GM19239 (cell line): Measurements from ENCODE around the gene POU3F4.

Source experiments
- DNase-seq: peaks from one replicate; pipeline ENCODE4 v3.0.0; 2011; ENCODE audit warnings: low spot score; ENCODE audit not compliant: insufficient read length
- FAIRE-seq: peaks from 2 replicates; lab custom pipeline; 2011; peaks lifted over from hg19 to GRCh38; lab: Jason Lieb, UNC

POU3F4 gene

DNA sequence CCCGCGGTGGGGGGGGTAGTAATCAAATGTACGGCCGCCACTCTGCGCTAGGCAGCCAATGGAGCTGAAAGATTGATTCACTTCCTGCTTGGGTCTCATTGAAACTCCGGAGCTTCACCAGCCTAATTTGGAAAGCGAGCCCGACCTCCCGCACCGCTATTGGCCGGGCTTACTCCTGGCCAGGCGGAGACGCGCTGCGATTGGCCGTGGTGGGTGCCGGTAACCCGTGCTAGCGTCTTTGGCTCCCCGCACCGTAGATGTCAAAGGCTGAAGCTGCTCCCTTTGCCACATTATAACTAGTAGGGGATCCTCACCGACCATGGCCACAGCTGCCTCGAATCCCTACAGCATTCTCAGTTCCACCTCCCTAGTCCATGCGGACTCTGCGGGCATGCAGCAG is at the start of gene POU3F4:
Gene POU3F4, plus strand, starts transcription at position 285 of the 400 bp plus-strand sequence. Its CDS starts 35 bp downstream, at position 320.
- FAIRE-seq, result no peak

DNA sequence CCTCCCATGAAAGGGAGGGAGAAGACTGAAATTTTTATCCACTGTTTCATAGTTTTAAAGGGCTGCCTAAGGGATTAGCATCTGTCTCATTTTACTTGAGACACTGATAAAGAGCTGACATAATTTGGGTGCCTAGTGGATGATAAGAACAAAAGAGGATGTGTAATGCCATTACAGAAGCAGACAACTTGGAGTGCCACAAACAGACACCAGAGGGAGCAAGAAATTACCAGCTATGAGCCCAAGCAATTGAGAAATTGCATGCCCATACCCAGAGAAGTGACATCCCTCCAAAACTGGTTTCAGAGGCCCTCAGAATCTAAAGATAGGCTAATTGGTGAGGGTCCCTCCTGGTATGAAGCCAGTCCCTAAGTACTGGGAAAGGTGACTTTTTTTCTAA is 38.5 kb upstream of the POU3F4 start:
- DNase-seq (no peak), FAIRE-seq (no peak)

More for the DNA sequence above, at the start of gene POU3F4:
- no peak for DNase-seq

DNA sequence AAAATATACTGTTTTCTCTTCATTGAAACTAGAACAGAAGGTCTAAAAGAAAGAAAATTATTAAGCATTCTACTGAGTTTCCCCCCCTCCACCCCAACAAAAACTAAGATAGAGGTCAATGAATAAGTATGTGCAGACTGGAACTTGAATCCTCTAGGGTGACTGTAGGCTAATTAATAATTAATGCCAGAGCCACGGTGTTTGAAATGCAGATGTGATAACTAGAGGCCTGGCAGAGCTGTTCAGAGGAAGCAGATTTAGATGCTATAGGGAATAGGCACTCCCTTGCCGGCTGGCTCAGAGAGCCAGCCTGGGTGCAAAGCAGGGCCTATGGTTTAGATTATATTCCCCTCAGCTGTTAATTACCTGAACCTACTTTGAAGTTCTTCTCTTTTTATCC is 12.2 kb upstream of the POU3F4 start:
- DNase-seq, result no peak
- no peak for FAIRE-seq

- DNase-seq (no peak), FAIRE-seq (no peak)
These were observed 7.1 kb upstream of the POU3F4 start for GRCh38 chrX:83501003-83501402.

DNA sequence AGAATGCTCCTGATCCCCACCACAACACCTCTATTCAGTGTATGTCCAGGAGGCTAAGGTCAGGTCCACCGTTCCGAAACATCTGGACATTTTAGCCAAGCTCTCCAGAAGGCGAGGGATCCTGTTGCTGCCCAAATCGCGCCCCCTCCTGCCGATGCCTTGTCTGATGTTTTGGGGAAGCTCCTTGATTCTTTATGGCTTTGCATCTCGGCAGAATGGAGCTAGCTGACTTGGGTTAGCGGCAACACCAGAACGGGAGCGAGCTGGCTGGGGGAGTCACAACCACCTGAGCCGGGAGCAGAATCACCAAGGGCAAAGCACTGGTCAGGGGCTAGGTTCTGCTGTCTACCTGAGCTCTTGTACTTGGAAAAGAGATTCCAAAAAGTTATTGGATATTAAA is 6.6 kb upstream of the POU3F4 start:
- FAIRE-seq, result no peak
- DNase-seq, result no peak

GRCh38 chrX:83504721-83505479 is 3.2 kb upstream of the POU3F4 start:
- DNase-seq (no peak), FAIRE-seq (no peak)

DNA sequence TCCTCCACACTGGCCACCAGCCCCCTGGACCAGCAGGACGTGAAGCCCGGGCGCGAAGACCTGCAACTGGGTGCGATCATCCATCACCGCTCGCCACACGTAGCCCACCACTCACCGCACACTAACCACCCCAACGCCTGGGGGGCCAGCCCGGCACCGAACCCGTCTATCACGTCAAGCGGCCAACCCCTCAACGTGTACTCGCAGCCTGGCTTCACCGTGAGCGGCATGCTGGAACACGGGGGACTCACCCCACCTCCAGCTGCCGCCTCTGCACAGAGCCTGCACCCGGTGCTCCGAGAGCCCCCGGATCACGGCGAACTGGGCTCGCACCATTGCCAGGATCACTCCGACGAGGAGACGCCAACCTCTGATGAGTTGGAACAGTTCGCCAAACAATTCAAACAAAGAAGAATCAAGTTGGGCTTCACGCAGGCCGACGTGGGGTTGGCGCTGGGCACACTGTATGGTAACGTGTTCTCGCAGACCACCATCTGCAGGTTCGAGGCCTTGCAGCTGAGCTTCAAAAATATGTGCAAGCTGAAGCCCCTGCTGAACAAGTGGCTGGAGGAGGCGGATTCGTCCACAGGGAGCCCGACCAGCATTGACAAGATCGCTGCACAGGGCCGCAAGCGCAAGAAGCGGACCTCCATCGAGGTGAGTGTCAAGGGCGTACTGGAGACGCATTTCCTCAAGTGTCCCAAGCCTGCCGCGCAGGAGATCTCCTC is 600 bp downstream of the POU3F4 start:
- DNase-seq (no peak), FAIRE-seq (no peak)

DNA sequence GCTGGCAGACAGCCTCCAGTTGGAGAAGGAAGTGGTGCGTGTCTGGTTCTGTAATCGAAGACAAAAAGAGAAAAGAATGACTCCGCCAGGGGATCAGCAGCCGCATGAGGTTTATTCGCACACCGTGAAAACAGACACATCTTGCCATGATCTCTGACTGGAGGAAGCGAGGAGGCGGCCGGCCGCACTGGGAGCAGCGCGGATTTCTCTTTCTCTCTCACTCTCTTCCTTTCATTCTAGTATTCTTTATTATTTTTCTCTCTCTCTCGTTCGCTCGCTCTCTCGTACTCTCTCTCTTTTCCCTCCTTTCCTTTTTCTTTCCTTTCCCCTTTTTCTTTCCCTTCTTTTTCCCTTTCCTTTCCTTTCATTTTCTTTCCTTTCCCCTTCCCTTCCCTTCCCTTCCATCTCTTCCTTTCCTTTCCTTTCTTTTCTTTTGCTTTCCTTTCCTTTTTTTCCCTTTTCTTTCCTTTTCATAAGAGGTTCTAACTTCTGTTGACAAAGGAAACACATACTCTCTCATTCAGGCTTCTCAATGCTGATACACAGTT is 1.2 kb downstream of the POU3F4 start:
- FAIRE-seq (no peak), DNase-seq (no peak)

DNA sequence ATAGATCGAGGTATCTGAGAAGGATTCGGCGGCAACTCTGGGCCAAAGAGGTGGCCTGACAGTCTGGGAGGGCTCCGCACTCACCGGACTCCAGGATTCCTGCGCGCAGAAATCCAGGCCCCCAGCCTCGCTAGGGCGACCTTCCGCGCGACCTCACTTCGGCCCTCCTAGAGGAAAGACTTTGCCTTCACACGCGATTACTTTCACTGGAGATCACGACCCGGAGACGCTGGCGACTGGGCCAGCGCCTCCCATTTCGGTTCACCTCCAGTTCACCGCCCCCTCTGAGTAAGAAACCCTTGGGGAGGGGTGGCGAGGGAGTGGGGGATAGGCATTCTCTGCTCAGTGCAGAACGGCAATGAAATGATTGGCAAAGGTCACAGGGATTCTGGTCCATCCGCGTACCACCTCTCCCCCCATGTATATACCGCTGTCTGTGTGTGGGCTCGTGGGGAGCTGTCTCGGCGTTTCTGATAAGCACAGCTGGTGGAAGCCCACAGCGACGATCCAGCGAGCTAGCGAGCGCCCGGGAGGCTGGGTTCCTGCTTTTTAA is 2.5 kb downstream of the POU3F4 start:
- DNase-seq (no peak), FAIRE-seq (no peak)

DNA sequence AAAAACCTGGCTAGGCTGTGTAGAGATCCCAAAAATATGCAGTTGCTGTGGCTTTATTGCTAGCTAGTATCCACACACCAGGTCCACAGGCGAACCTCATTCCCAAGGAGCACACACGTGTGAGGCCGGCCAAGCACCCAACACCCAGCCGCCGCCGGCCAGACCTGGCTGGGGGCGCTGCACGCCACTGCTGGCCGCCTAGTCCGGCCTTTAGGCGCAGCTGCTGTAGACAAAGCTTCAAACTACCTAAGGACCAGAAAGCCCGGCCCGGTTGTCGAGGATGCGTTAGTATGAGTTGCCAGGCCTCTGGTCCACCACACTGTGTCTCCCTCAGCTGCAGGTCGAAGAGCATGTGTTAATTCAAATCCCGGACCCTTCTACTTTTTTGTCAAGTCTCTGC is 3.1 kb downstream of the POU3F4 start:
- FAIRE-seq (no peak), DNase-seq (no peak)

GRCh38 chrX:83512111-83512510 is 4.0 kb downstream of the POU3F4 start:
- no peak for DNase-seq
- no peak for FAIRE-seq

DNA sequence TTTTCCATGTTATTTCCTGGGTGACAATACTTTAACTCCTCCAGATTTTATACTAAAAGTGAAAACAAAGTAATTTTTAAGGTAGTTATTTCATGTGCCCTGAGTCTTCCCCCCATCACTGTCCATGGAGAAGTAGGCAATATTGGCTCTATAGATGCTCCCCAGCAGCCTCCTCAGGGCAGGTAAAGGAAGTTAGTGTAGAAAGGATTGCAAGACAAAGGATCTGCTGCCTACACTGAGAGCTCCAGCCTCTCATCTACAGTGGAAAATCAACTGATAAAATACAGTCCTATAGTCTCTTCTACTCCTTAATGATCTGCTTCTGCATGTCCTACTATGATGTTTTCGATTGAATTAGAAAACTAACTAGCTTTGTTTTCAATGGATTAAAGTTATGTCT is 8.5 kb downstream of the POU3F4 start:
- FAIRE-seq (no peak), DNase-seq (no peak)

DNA sequence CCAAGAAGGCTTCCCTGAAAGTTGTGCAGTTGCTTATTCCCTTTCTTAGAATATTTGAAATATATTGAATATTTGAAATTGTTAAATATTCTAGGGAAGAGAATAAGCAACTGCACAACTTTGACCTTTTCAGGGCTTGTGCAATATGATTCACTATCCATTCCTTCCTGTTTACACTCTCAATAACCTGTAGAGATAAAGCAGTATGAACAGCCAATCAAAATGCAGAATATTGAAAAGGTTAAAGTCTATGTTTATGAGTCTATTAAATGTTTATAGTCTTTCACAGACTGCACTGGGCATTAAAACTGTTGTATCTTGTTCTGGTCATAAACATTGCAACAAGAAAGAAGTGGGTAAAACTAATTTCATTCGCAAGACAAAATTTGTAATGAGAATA is 13.8 kb downstream of the POU3F4 start:
- no peak for FAIRE-seq
- no peak for DNase-seq

- no peak for FAIRE-seq
These were observed 21.9 kb downstream of the POU3F4 start for GRCh38 chrX:83529950-83530349.

GRCh38 chrX:83535417-83536196 is 27.5 kb downstream of the POU3F4 start:
- no peak for DNase-seq
- peak; percentile 90 for FAIRE-seq

More at GRCh38 chrX:83529950-83530349, 21.9 kb downstream of the POU3F4 start:
- DNase-seq, result no peak
